GM18907 (cell line): ENCODE results near the gene MKNK1.

Experiments
- ATAC-seq: cut with Tn5 transposase; IDR thresholded peaks from one replicate; pipeline ENCODE4 v1.9.1; 2021; ENCODE audit warnings: mild to moderate bottlenecking, moderate library complexity; ENCODE audit not compliant: unreplicated experiment

Gene MKNK1

GRCh38 chr1:46544561-46545240 is 59.4 kb downstream of the MKNK1 start:
- no peak for ATAC-seq

DNA sequence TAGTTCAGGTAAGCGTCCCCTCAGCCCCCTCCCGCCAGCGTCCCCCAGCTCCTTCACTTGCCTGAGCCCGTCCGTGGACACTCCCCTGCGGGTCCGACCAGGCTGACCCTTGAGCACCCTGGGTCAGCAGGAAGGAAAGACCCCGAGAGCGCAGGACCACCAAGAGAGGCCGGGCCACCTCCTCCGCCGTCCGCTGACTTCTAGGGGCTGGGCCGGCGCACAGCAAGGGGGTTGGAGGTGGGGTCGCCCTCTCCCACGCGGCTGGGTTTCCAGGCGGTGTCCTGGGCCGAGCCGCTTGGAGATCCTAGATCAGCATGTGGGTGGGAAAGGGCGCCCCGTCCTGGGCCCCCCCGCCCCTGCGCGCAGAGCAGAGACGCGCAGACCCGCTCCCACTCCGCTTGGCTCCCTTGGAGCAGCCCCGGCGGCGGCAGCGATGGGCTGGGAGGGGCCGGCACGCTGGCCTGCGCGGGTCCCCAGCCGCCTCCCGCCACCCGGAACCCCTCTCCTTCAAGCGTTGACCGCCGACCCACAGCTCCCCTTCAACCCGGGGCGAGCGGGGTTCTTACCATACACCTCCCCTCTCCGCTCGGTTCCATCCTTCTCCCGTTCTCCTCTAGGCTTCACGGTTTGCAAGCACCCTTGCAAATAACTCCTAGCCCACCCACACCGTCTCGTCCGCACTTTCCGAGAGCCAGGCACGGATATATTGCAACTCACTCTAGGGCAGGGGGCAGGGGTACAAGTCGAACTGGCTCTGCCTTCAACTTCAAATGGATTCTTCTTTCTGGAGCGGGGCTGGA is 60.1 kb downstream of the MKNK1 start:
- ATAC-seq, result no peak

- no peak for ATAC-seq
These were observed 60.7 kb downstream of the MKNK1 start for GRCh38 chr1:46543382-46543760.

DNA sequence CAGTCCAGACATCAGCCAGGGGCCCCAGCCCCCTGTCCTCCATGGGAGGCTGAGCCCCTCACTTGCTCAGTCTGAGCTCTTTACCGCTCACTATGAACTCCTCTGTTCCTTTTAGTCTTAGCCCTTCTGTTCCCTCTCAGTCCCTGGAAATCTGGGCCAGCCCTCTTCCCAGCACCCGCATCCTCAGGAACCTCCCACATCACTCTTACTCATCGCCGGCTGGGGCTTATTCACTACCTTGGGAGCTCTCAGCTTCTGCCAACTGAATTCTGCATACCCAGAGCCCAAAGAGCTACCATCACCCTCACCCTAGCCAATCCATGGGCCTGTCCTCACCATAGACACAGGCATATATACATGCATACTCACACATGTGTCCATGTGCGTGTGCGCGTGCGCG is 64.1 kb downstream of the MKNK1 start:
- ATAC-seq, result no peak

GRCh38 chr1:46538147-46538546 is 65.9 kb downstream of the MKNK1 start:
- ATAC-seq, result no peak

DNA sequence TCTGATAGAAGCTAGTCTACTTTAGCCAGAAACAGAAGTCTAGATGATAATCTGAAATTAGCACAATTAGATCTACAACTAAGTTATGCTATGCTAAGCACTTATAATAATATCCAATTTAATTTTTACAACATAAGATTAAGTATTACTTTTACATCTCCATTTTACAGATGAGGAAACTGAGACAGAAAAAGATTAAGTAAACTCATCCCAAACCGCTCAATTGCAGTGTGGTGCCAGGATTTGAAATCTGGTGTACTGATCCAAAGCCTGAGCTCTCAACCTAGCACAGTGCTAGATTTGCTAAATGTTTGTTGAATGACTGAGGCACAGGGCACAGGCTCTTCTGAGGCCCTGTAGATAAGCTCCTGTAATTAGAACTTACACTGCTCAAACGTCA is 66.4 kb downstream of the MKNK1 start:
- ATAC-seq, result no peak

DNA sequence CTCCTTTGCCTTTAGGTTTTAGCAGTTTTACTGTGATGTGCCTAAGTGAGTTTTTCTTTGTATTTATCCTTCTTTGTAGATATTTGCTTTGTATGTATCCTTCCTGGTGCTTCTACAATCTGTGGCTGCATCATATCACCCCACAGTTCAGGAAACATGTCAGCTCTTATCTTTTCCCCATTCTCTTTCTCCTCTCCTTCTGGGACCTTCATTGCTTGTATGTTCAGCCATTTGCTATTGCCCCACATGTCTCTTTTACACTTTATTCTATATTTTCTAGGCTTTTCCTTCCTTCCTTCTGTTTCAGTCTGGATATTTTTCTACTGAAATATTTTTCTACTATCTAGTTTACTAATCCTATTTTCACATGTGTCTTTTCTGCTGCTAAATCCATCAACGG is 67.5 kb downstream of the MKNK1 start:
- ATAC-seq, result no peak

GRCh38 chr1:46535063-46535462 is 69.0 kb downstream of the MKNK1 start:
- ATAC-seq, result no peak

DNA sequence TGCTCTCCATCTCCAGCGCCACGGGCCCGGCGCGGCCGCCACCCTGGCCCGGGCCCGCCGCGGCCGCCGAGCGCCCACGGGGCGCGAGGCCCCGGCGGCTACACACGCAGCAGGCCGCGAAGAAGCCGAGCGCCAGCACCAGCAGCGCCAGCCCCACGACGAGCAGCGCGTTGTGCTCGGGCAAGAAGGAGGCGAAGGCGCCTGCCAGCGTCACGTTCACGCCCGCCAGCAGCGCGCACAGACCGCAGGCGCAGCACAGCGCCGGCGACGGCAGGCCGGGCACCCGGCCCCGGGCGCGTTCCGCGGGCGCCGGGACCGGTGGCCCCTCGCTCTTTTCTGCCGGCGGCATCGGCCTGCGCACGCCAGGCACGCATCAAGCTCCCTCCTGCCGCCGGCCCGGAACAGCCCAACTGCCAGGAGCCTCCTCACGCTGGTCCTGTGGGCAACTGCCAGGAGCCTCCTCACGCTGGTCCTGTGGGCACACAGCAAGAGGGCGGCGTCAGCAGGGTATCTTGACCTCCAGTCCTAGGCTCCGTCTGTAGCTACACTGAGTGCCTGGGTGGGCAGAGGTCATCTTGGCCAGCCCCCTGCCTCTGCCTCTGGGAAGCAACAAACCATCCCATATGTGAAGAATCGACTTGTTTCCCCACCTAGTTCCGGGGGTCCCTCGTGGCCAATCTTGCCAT is 70.7 kb downstream of the MKNK1 start:
- ATAC-seq, result peak; percentile 34

- peak; percentile 37 for ATAC-seq
These were observed 71.4 kb downstream of the MKNK1 start for GRCh38 chr1:46532498-46533178.

DNA sequence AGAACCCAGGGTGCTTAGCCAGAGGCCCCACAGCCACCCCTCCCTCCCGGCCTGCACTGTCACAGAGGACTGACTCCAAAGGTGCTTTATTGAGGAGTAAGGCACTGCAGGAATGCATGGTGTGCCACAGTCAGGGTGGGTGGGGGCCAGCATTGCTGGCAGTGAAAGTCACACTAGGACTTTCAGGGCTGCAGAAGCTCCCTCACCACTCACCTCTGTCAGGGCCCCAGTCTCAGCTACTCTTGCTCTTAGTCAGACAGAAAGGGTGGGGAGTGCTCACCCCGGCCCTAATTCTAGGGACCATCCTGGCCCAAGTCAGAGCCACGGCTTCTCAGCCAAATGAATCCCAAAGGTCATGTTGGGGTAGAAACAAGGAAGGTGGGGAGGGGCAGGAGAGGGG is 72.0 kb downstream of the MKNK1 start:
- ATAC-seq, result no peak

DNA sequence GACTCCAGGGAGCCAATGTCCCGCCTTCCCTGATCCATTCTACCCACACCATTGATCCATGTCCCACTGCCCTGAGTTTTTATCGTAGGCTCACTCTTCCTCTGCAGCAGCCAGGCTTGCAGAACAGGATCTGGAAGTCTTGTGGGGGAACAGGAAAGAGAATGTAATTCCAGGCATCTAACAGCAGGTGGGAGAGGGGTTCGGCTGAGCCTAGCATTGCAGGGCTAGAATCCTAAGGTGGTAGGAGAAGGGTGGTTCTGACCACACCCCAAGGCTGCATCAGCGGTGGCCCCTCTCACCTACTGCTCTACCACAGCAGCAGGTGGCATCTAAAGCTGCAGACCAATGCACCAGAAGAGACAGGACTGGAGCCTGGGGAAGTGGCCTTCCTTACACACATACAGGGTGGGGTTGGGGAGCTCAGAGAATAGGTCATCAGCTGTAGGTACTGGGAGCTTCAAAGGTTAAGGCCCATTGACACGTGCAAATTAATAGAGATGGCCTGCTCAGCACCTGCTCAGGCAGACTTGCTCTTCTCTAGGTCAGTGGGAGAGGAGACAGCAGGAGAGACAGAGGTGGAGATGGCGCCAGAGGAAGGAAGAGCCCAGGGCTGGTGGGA is 73.2 kb downstream of the MKNK1 start:
- ATAC-seq, result no peak

GRCh38 chr1:46530311-46530710 is 73.8 kb downstream of the MKNK1 start:
- no peak for ATAC-seq

DNA sequence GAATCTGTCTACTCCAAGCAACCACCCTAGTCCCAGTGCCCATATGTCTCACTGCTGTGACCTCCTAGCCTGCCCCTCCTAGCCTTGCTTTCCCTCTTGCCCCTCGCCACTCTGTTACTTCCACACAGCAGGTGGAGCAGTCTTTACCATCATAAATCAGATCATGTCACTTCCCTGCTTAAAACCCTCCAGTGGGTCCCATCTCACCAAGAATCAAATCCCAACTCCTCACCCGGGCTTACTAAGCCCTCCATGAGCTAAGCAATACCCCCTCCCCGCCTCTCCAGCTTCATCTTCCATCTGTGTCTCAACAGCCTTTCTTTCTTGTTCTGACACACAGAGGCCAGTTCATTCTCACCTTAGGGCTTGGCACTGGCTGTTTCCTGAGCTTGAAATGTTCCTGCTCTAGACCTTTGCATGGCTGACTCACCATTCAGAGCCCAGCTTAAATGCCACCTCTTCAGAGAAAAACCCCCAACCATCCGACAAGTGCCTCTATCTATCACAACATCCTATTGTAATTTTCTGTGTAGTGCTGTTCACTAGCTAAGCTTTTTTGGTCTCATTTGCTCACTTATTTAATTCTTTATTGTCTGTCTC is 74.9 kb downstream of the MKNK1 start:
- ATAC-seq, result no peak

GRCh38 chr1:46528297-46528955 is 75.6 kb downstream of the MKNK1 start:
- no peak for ATAC-seq

GRCh38 chr1:46527474-46528296 is 76.4 kb downstream of the MKNK1 start:
- peak; percentile 61 for ATAC-seq

GRCh38 chr1:46526691-46527291 is 77.3 kb downstream of the MKNK1 start:
- ATAC-seq, result no peak

DNA sequence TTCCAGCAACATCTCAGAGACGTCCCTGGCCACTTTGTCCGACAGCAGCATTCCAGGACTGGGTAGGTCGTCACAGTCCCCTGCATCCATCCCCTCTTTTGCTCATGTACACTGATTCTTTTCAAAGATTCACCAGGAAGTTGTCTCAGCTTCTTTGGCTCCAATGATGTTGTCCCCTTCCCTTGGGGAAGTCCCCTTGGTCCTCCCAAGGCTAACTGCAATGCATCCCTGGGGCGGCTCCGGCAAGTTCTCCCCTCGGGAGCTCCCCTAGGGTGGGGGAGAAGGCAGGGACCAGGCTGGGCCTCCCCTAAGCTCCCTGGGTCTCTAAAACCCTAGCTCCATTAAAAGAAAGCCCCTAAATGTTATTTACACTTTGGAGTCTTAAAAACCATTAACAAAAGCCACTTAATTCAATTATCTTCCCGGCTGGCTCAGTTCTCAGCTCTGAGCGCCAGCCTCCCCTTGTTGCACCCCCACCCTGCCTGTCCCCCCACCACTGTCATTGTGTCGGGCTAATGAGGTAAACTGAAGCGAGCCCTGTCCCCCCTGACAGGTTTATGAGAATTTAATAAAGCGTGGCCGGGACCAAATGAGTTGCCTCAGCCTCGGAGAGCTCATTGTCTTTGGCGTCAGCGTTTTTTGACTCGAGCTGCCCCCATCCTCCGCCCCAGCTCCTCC is 77.9 kb downstream of the MKNK1 start:
- ATAC-seq, result no peak
